B cell (primary cell): ENCODE measurements around the gene LAGE3.

Experiments used
- EZH2 ChIP-seq: IDR thresholded peaks from 2 replicates; pipeline ENCODE4 v1.6.1; 2012; ENCODE audit warnings: borderline replicate concordance, low read depth, mild to moderate bottlenecking, moderate library complexity, low read length; ENCODE audit not compliant: insufficient read depth, poor library complexity, severe bottlenecking
- TF ChIP-seq, protein P1 (sequence below): fragments of 200-600 bp; IDR thresholded peaks from one replicate; pipeline ENCODE4 v1.8.0; 2022; ENCODE audit warnings: antibody characterized with exemption, mild to moderate bottlenecking

GRCh38 chrX:154502098-154502497 is 23.0 kb upstream of the LAGE3 start:
- no peak for TF ChIP-seq EZH2
- TF ChIP-seq, protein P1, sequence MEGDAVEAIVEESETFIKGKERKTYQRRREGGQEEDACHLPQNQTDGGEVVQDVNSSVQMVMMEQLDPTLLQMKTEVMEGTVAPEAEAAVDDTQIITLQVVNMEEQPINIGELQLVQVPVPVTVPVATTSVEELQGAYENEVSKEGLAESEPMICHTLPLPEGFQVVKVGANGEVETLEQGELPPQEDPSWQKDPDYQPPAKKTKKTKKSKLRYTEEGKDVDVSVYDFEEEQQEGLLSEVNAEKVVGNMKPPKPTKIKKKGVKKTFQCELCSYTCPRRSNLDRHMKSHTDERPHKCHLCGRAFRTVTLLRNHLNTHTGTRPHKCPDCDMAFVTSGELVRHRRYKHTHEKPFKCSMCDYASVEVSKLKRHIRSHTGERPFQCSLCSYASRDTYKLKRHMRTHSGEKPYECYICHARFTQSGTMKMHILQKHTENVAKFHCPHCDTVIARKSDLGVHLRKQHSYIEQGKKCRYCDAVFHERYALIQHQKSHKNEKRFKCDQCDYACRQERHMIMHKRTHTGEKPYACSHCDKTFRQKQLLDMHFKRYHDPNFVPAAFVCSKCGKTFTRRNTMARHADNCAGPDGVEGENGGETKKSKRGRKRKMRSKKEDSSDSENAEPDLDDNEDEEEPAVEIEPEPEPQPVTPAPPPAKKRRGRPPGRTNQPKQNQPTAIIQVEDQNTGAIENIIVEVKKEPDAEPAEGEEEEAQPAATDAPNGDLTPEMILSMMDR = no peak
